HepG2 (cell line): ENCODE data around the gene ADAM22. TPM values are rescaled to one million over a fixed set of nuclear protein-coding genes. Genes with fewer than 3 reads are reported as not detected.

ENCODE experiments used
- AHR ChIP-seq: IDR thresholded peaks from 2 replicates; pipeline ENCODE4 v1.6.1; 2018; ENCODE audit warnings: missing genetic modification reagents, missing compliant biosample characterization
- EHMT2 ChIP-seq: fragments of 200-600 bp; sonication (generic); IDR thresholded peaks from 2 replicates; pipeline ENCODE4 v1.7.0; 2017; ENCODE audit warnings: antibody characterized with exemption, low read depth, low read length, borderline replicate concordance
- GFI1 ChIP-seq: sonication (generic); formaldehyde crosslinking; IDR thresholded peaks from 2 replicates; pipeline ENCODE4 v1.5.0; 2020; ENCODE audit warnings: missing genetic modification reagents, mild to moderate bottlenecking, borderline replicate concordance
- JDP2 ChIP-seq: sonication (generic); formaldehyde crosslinking; IDR thresholded peaks from 2 replicates; pipeline ENCODE4 v1.8.1; 2022; ENCODE audit warnings: missing genetic modification reagents, borderline replicate concordance
- KAT8 ChIP-seq: IDR thresholded peaks from 2 replicates; pipeline ENCODE4 v1.6.1; 2016; ENCODE audit warnings: missing genetic modification reagents, missing compliant biosample characterization
- SOX13 ChIP-seq, 3 experiments: fragments of 450-650 bp in 1 of 3; sonication (generic) in 1 of 3; formaldehyde crosslinking in 1 of 3; IDR thresholded peaks in 2 of 3; conservative IDR thresholded peaks in 1 of 3; 2 replicates each; pipeline versions ENCODE4 v1.5.0 to v1.6.1; 2016 to 2020; ENCODE audit warnings: antibody characterized with exemption in 1 of 3, mild to moderate bottlenecking in 1 of 3, missing compliant biosample characterization in 1 of 3, missing genetic modification reagents in 1 of 3, moderate library complexity in 1 of 3
- TCF7 ChIP-seq: sonication (generic); IDR thresholded peaks from 2 replicates; pipeline ENCODE4 v1.6.1; 2016; ENCODE audit warnings: antibody characterized with exemption, low read depth
- YEATS2 ChIP-seq: sonication (generic); formaldehyde crosslinking; IDR thresholded peaks from 2 replicates; pipeline ENCODE4 v1.4.0; 2020; ENCODE audit warnings: missing genetic modification reagents, borderline replicate concordance
- ZBTB14 ChIP-seq: sonication (generic); formaldehyde crosslinking; IDR thresholded peaks from 2 replicates; pipeline ENCODE4 v1.4.0; 2020; ENCODE audit warnings: missing genetic modification reagents
- ZNF136 ChIP-seq: sonication (generic); formaldehyde crosslinking; IDR thresholded peaks from 2 replicates; pipeline ENCODE4 v1.8.1; 2022; ENCODE audit warnings: low read depth, mild to moderate bottlenecking, moderate library complexity, missing genetic modification reagents
- ZNF354B ChIP-seq: sonication (generic); formaldehyde crosslinking; IDR thresholded peaks from 2 replicates; pipeline ENCODE4 v1.8.0; 2022; ENCODE audit warnings: mild to moderate bottlenecking, missing genetic modification reagents
- ZNF362 ChIP-seq: sonication (generic); formaldehyde crosslinking; IDR thresholded peaks from 2 replicates; pipeline ENCODE4 v1.4.0; 2020; ENCODE audit warnings: missing genetic modification reagents, mild to moderate bottlenecking, borderline replicate concordance
- ZNF382 ChIP-seq: sonication (generic); formaldehyde crosslinking; IDR thresholded peaks from 2 replicates; pipeline ENCODE4 v1.5.0; 2020; ENCODE audit warnings: missing genetic modification reagents, mild to moderate bottlenecking, borderline replicate concordance
- ZNF619 ChIP-seq: sonication (generic); formaldehyde crosslinking; IDR thresholded peaks from 2 replicates; pipeline ENCODE4 v1.4.0; 2020; ENCODE audit warnings: mild to moderate bottlenecking, missing genetic modification reagents
- ZNF639 ChIP-seq: conservative IDR thresholded peaks from 2 replicates; pipeline ENCODE4 v1.6.1; 2018; ENCODE audit warnings: missing genetic modification reagents
- ZNF652 ChIP-seq: IDR thresholded peaks from 2 replicates; pipeline ENCODE4 v1.6.1; 2016; ENCODE audit warnings: low read depth, borderline replicate concordance
- polyA plus RNA-seq, 8 experiments: library from polyadenylated mRNA; depleted of rRNA in 3 of 8; stranded (reverse) in 7 of 8; unstranded in 1 of 8; fragments of >200 nt; fragmentation: Illumina TruSeq in 4 of 8; extraction: Trizol in 4 of 8; gene quantifications; 2 replicates each; pipeline versions ENCODE4 v1.2.1 to v1.2.3, GENCODE V29; 2011 to 2016; ENCODE audit warnings: low read depth in 4 of 8, missing spikeins in 1 of 8, mixed read lengths in 1 of 8; ENCODE audit not compliant: insufficient read depth in 1 of 8
- total RNA-seq, 5 experiments: library from RNA; depleted of rRNA; stranded (reverse); fragments of >200 nt; fragmentation: Illumina TruSeq; extraction: Trizol; gene quantifications; 2 replicates each; pipeline ENCODE4 v1.2.3, GENCODE V29; 2016; ENCODE audit warnings: low read depth in 1 of 5
- TF ChIP-seq, protein P1 (sequence below): sonication (generic); formaldehyde crosslinking; IDR thresholded peaks from 2 replicates; pipeline ENCODE4 v1.8.0; 2022; ENCODE audit warnings: missing genetic modification reagents, mild to moderate bottlenecking, moderate library complexity, borderline replicate concordance
- TF ChIP-seq, protein P2 (sequence below): sonication (generic); formaldehyde crosslinking; IDR thresholded peaks from 2 replicates; pipeline ENCODE4 v1.8.0; 2022; ENCODE audit warnings: mild to moderate bottlenecking, missing genetic modification reagents
- TF ChIP-seq, protein P3 (sequence below): sonication (generic); formaldehyde crosslinking; IDR thresholded peaks from 2 replicates; pipeline ENCODE4 v1.9.0; 2022; ENCODE audit warnings: low read depth, missing genetic modification reagents

Gene ADAM22
- total and polyA plus RNA-seq, 2 of the 13 experiments (the other 11 are each of a cell fraction or from before 2014, with no cell fraction given), result 1.9 to 6.7 TPM

DNA sequence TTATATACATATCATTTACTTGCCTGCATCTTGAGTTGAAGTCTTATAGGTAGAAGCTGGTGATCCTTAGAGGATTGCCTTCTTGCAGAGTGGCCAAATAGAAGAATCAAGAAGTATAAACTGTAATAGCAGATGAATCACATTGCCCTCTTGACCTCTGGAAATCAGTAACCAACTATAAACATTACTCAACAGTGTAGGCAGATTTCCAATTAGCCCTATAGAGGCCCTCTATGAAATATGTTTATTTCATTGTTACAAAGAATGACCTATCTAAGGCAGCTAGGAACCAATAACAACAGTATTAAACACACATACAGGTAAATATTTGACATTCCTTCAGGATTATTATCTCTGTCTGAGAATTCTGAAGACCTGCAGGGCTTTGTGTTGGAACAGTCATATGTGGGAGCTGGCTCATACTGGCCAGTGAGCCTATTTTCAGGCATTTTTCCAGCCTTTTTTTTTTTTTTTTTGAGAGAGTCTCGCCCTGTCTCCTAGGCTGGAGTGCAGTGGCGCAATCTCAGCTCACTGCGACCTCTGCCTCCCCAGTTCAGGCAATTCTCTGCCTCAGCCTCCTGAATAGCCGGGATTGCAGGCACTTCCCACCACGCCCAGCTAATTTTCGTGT is 292.9 kb downstream of the ADAM22 start (continued):
- no peak for TF ChIP-seq ZNF619 (CRISPR knock-in tag)
- 0 out of 2 replicates have a peak, but pooled peaks have one; percentile 10 for TF ChIP-seq KAT8 (CRISPR knock-in tag)
- TF ChIP-seq, protein P1, sequence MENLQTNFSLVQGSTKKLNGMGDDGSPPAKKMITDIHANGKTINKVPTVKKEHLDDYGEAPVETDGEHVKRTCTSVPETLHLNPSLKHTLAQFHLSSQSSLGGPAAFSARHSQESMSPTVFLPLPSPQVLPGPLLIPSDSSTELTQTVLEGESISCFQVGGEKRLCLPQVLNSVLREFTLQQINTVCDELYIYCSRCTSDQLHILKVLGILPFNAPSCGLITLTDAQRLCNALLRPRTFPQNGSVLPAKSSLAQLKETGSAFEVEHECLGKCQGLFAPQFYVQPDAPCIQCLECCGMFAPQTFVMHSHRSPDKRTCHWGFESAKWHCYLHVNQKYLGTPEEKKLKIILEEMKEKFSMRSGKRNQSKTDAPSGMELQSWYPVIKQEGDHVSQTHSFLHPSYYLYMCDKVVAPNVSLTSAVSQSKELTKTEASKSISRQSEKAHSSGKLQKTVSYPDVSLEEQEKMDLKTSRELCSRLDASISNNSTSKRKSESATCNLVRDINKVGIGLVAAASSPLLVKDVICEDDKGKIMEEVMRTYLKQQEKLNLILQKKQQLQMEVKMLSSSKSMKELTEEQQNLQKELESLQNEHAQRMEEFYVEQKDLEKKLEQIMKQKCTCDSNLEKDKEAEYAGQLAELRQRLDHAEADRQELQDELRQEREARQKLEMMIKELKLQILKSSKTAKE (CRISPR knock-in tag), result 0 out of 2 replicates have a peak, but pooled peaks have one; percentile 29
- no peak for TF ChIP-seq ZNF354B (CRISPR knock-in tag)
- TF ChIP-seq, protein P2, sequence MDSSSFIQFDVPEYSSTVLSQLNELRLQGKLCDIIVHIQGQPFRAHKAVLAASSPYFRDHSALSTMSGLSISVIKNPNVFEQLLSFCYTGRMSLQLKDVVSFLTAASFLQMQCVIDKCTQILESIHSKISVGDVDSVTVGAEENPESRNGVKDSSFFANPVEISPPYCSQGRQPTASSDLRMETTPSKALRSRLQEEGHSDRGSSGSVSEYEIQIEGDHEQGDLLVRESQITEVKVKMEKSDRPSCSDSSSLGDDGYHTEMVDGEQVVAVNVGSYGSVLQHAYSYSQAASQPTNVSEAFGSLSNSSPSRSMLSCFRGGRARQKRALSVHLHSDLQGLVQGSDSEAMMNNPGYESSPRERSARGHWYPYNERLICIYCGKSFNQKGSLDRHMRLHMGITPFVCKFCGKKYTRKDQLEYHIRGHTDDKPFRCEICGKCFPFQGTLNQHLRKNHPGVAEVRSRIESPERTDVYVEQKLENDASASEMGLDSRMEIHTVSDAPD, result no peak
- TF ChIP-seq ZNF362 (CRISPR knock-in tag), result peak; percentile 61; the same call in 1 of the 2 replicates
- no peak for TF ChIP-seq ZBTB14 (CRISPR knock-in tag)
- TF ChIP-seq SOX13 (IDR thresholded peaks at IDR 0.05), result no peak
- TF ChIP-seq SOX13 (CRISPR knock-in tag; conservative IDR thresholded peaks at IDR 0.05 in 1 of 2, IDR thresholded peaks at IDR 0.05 in 1 of 2), result peak in 1 of 2 experiments; percentile 94; a peak in 2 of 4 replicates
- TF ChIP-seq GFI1 (CRISPR knock-in tag), result peak; percentile 78
- peak; percentile 28; the same call in 1 of the 2 replicates for TF ChIP-seq EHMT2
- TF ChIP-seq, protein P3, sequence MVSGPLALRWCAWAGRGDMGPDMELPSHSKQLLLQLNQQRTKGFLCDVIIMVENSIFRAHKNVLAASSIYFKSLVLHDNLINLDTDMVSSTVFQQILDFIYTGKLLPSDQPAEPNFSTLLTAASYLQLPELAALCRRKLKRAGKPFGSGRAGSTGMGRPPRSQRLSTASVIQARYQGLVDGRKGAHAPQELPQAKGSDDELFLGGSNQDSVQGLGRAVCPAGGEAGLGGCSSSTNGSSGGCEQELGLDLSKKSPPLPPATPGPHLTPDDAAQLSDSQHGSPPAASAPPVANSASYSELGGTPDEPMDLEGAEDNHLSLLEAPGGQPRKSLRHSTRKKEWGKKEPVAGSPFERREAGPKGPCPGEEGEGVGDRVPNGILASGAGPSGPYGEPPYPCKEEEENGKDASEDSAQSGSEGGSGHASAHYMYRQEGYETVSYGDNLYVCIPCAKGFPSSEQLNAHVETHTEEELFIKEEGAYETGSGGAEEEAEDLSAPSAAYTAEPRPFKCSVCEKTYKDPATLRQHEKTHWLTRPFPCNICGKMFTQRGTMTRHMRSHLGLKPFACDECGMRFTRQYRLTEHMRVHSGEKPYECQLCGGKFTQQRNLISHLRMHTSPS (CRISPR knock-in tag), result no peak
- no peak for TF ChIP-seq ZNF652 (CRISPR knock-in tag)
- no peak for TF ChIP-seq TCF7
- TF ChIP-seq ZNF639 (CRISPR knock-in tag), result no peak
- no peak for TF ChIP-seq YEATS2 (CRISPR knock-in tag)
- TF ChIP-seq JDP2 (CRISPR knock-in tag), result no peak
- TF ChIP-seq ZNF136, result no peak
- no peak for TF ChIP-seq AHR (CRISPR knock-in tag)
- no peak for TF ChIP-seq ZNF382 (CRISPR knock-in tag)
